Panc1 (cell line): ENCODE data around the gene CNIH1.

Source experiments
- CTCF ChIP-seq: fragments of 450-650 bp; IDR thresholded peaks from 2 replicates; pipeline ENCODE4 v1.5.1; 2017; ENCODE audit warnings: mild to moderate bottlenecking
- POLR2AphosphoS5 ChIP-seq: IDR thresholded peaks from 2 replicates; pipeline ENCODE4 v1.6.1; 2012; ENCODE audit warnings: mild to moderate bottlenecking, low read depth, low read length, moderate library complexity
- TCF7L2 ChIP-seq: IDR thresholded peaks from 2 replicates; pipeline ENCODE4 v1.6.1; 2011; ENCODE audit warnings: mild to moderate bottlenecking, low read depth, low read length, inconsistent platforms
- TF ChIP-seq, protein P1 (sequence below), 2 experiments: IDR thresholded peaks; 2 replicates each; pipeline ENCODE4 v1.6.1; 2011 to 2012; ENCODE audit warnings: low read depth in 2 of 2, control low read depth in 1 of 2, low read length in 1 of 2, mild to moderate bottlenecking in 1 of 2, moderate library complexity in 1 of 2; ENCODE audit not compliant: insufficient read depth in 1 of 2

GRCh38 chr14:54427871-54428270, 13.3 kb downstream of the CNIH1 start:
- TF ChIP-seq CTCF: no peak
- TF ChIP-seq POLR2AphosphoS5: no peak
- TF ChIP-seq, protein P1, sequence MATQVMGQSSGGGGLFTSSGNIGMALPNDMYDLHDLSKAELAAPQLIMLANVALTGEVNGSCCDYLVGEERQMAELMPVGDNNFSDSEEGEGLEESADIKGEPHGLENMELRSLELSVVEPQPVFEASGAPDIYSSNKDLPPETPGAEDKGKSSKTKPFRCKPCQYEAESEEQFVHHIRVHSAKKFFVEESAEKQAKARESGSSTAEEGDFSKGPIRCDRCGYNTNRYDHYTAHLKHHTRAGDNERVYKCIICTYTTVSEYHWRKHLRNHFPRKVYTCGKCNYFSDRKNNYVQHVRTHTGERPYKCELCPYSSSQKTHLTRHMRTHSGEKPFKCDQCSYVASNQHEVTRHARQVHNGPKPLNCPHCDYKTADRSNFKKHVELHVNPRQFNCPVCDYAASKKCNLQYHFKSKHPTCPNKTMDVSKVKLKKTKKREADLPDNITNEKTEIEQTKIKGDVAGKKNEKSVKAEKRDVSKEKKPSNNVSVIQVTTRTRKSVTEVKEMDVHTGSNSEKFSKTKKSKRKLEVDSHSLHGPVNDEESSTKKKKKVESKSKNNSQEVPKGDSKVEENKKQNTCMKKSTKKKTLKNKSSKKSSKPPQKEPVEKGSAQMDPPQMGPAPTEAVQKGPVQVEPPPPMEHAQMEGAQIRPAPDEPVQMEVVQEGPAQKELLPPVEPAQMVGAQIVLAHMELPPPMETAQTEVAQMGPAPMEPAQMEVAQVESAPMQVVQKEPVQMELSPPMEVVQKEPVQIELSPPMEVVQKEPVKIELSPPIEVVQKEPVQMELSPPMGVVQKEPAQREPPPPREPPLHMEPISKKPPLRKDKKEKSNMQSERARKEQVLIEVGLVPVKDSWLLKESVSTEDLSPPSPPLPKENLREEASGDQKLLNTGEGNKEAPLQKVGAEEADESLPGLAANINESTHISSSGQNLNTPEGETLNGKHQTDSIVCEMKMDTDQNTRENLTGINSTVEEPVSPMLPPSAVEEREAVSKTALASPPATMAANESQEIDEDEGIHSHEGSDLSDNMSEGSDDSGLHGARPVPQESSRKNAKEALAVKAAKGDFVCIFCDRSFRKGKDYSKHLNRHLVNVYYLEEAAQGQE (IDR thresholded peaks at IDR 0.05; ENCODE audit: insufficient read depth in 1 of 2, low read depth in 2 of 2, low read length in 1 of 2): no peak
- TF ChIP-seq TCF7L2: no peak
